ENCODE data around the gene RNF10. TPM values are rescaled to one million over a fixed set of nuclear protein-coding genes. Genes with fewer than 3 reads are reported as not detected.

Gene RNF10
- total RNA-seq, 1 experiment from 2014 or later = 177 TPM

DNA sequence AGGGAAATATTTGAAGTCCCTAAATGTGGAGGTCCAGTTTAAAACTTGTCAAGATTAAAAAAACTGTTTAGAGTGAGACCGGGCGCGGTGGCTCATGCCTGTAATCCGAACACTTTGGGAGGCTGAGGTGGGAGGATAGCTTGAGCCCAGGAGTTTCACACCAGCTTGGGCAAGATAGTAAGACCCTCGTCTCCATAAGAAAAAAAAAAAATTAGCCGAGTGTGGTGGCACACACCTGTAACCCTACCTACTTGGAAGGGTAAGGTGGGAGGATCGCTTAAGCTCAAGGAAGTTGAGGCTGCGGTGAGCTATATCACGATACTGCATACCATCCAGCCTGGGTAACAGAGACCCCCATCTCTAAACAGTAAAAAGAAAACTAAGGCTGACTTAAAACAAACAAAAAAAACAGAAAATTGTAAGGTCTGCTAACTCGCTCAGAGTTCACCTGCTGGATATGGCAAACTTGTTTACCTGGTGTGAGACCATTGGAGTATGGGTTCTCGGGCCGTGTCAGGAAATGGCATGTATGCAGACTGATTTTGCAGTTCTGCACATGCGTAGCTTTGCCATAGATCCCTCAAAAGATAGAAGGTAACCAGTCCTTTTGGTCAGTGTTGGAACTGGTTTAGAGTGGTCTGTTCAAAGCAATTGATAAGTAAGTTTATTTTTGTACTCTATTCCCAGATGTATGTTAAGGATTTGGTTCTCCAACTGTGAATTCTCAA, 2.1 kb downstream of the RNF10 start:
- ChIA-PET POLR2A (interaction anchor here (0.6 kb wide), 1 partner anchor 23 kb away, joined by 7 read pairs; no protein-coding TSS in a partner anchor), CTCF (interaction anchor here (0.6 kb wide), 1 partner anchor 404 kb away, joined by 7 read pairs; no protein-coding TSS in a partner anchor)
- in situ Hi-C loops (cut with HindIII; ENCODE audit: low pct_unique_long_range_greater_than_20kb, low sequenced_read_pairs) = no loop called here
- Histone ChIP-seq H3K36me3 (ENCODE audit: control insufficient read depth, insufficient read depth, low read length) (no peaks in the 10 kb centered on the region), H3K4me1 (ENCODE audit: control insufficient read depth, insufficient read depth, low read length) (peaks cover 38% of the 10 kb centered on the region), H3K9me3 (ENCODE audit: control insufficient read depth, insufficient read depth, low read depth, low read length) (no peaks in the 10 kb centered on the region), H3K4me3 (ENCODE audit: low read depth in 2 of 2, low read length in 2 of 2) (peak overlapping the region; percentile 86 to 88), H3K27ac (ENCODE audit: low read length) (peak overlapping the region; percentile 92), H3K27me3 (ENCODE audit: control insufficient read depth, insufficient read depth, low read length) (no peaks in the 10 kb centered on the region)
- TF ChIP-seq, protein P1, sequence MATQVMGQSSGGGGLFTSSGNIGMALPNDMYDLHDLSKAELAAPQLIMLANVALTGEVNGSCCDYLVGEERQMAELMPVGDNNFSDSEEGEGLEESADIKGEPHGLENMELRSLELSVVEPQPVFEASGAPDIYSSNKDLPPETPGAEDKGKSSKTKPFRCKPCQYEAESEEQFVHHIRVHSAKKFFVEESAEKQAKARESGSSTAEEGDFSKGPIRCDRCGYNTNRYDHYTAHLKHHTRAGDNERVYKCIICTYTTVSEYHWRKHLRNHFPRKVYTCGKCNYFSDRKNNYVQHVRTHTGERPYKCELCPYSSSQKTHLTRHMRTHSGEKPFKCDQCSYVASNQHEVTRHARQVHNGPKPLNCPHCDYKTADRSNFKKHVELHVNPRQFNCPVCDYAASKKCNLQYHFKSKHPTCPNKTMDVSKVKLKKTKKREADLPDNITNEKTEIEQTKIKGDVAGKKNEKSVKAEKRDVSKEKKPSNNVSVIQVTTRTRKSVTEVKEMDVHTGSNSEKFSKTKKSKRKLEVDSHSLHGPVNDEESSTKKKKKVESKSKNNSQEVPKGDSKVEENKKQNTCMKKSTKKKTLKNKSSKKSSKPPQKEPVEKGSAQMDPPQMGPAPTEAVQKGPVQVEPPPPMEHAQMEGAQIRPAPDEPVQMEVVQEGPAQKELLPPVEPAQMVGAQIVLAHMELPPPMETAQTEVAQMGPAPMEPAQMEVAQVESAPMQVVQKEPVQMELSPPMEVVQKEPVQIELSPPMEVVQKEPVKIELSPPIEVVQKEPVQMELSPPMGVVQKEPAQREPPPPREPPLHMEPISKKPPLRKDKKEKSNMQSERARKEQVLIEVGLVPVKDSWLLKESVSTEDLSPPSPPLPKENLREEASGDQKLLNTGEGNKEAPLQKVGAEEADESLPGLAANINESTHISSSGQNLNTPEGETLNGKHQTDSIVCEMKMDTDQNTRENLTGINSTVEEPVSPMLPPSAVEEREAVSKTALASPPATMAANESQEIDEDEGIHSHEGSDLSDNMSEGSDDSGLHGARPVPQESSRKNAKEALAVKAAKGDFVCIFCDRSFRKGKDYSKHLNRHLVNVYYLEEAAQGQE (IDR thresholded peaks at IDR 0.05; ENCODE audit: insufficient read depth in 1 of 2, low read depth in 2 of 2, low read length in 1 of 2) = no peak
- no peak for TF ChIP-seq SIN3A (IDR thresholded peaks at IDR 0.05; ENCODE audit: borderline replicate concordance, insufficient read depth, low read depth, low read length)
- TF ChIP-seq, protein P2, sequence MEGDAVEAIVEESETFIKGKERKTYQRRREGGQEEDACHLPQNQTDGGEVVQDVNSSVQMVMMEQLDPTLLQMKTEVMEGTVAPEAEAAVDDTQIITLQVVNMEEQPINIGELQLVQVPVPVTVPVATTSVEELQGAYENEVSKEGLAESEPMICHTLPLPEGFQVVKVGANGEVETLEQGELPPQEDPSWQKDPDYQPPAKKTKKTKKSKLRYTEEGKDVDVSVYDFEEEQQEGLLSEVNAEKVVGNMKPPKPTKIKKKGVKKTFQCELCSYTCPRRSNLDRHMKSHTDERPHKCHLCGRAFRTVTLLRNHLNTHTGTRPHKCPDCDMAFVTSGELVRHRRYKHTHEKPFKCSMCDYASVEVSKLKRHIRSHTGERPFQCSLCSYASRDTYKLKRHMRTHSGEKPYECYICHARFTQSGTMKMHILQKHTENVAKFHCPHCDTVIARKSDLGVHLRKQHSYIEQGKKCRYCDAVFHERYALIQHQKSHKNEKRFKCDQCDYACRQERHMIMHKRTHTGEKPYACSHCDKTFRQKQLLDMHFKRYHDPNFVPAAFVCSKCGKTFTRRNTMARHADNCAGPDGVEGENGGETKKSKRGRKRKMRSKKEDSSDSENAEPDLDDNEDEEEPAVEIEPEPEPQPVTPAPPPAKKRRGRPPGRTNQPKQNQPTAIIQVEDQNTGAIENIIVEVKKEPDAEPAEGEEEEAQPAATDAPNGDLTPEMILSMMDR (IDR thresholded peaks at IDR 0.05) = no peak
- no peak for TF ChIP-seq TCF7L2 (IDR thresholded peaks at IDR 0.05; ENCODE audit: low read depth, low read length)
- no peak for TF ChIP-seq POLR2AphosphoS5 (IDR thresholded peaks at IDR 0.05; ENCODE audit: low read depth, low read length)
- no peak for DNase-seq (ENCODE audit: low read depth, low spot score)
- no peak for ATAC-seq
- BruUV-seq (replicated peaks) = no TSS peak
- intact Hi-C loops (cut with micrococcal nuclease; ENCODE audit: unreplicated experiment) = no loop called here

DNA sequence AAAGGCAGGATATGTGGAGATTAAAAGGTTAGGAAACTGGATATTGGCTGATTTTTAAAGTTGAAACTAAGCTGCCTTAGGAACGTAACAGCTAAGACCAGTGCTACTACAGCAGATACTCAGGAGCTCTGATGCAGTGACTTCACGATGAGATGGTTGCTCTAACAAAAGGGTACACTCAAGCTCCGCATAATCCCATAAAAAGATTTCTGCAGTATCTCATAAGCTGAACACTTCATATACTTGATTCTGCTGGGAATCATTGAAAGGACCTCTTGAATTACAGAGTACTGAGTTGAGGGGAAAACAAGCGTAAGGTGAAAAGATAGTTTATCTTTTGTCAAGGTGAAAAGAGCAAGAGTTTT, 3.7 kb downstream of the RNF10 start:
- POLR2A ChIA-PET = no interaction called here
- Histone ChIP-seq H3K27ac (ENCODE audit: low read length) (peak overlapping the region; percentile 76), H3K4me1 (ENCODE audit: control insufficient read depth, insufficient read depth, low read length) (peaks cover 38% of the 10 kb centered on the region), H3K27me3 (ENCODE audit: control insufficient read depth, insufficient read depth, low read length) (no peaks in the 10 kb centered on the region), H3K36me3 (ENCODE audit: control insufficient read depth, insufficient read depth, low read length) (no peaks in the 10 kb centered on the region), H3K9me3 (ENCODE audit: control insufficient read depth, insufficient read depth, low read depth, low read length) (no peaks in the 10 kb centered on the region), H3K4me3 (ENCODE audit: low read depth in 2 of 2, low read length in 2 of 2) (peak overlapping the region; percentile 10 to 21; a peak in 3 of 4 replicates)
- no peak for DNase-seq (ENCODE audit: low read depth, low spot score)
- CTCF ChIA-PET = no interaction called here
- BruUV-seq (replicated peaks) = no TSS peak
- in situ Hi-C loops (cut with HindIII; ENCODE audit: low pct_unique_long_range_greater_than_20kb, low sequenced_read_pairs) = no loop called here
- no peak for ATAC-seq
- intact Hi-C loops (cut with micrococcal nuclease; ENCODE audit: unreplicated experiment) = no loop called here
- no peak for TF ChIP-seq TCF7L2 (IDR thresholded peaks at IDR 0.05; ENCODE audit: low read depth, low read length)
- no peak for TF ChIP-seq SIN3A (IDR thresholded peaks at IDR 0.05; ENCODE audit: borderline replicate concordance, insufficient read depth, low read depth, low read length)
- TF ChIP-seq, protein P1 (IDR thresholded peaks at IDR 0.05; ENCODE audit: insufficient read depth in 1 of 2, low read depth in 2 of 2, low read length in 1 of 2) = no peak
- TF ChIP-seq, protein P2 (IDR thresholded peaks at IDR 0.05) = no peak
- no peak for TF ChIP-seq POLR2AphosphoS5 (IDR thresholded peaks at IDR 0.05; ENCODE audit: low read depth, low read length)

Measured in Panc1 (cell line).